ENCODE measurements around the gene TSLP.
A peak's percentile ranks its signal among the peaks of the same experiment; 100 is the strongest.

The TSLP gene

DNA sequence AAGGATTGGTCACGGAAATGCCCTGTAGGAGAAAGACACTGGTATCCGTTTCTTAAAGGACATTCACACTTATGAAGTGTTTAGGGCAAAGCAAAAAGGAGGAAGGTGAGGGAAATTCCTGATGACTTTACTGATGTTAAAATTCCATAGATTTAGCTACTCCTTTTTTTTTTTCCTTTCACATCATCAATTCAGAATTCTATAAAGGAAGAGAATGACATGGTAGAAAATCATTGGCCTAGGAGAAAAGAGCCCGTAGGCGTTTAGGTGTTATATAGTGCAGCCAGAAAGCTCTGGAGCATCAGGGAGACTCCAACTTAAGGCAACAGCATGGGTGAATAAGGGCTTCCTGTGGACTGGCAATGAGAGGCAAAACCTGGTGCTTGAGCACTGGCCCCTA is at the start of gene TSLP:
TSLP (plus strand) TSS at position 301 of the 400 bp plus-strand sequence. CDS start 178 bp downstream, outside the sequence.
- DNase-seq (ENCODE audit: insufficient read length, low spot score) (no peak), FAIRE-seq (no peak)

- DNase-seq (ENCODE audit: insufficient read length, low spot score) (no peak), FAIRE-seq (no peak)
These were observed 49.2 kb upstream of the TSLP start for GRCh38 chr5:111022301-111022700.

GRCh38 chr5:111028865-111029264 is 42.6 kb upstream of the TSLP start:
- FAIRE-seq (no peak), DNase-seq (ENCODE audit: insufficient read length, low spot score) (no peak)

GRCh38 chr5:111043712-111044506 is 27.6 kb upstream of the TSLP start:
- FAIRE-seq (no peak), DNase-seq (ENCODE audit: insufficient read length, low spot score) (no peak)

DNA sequence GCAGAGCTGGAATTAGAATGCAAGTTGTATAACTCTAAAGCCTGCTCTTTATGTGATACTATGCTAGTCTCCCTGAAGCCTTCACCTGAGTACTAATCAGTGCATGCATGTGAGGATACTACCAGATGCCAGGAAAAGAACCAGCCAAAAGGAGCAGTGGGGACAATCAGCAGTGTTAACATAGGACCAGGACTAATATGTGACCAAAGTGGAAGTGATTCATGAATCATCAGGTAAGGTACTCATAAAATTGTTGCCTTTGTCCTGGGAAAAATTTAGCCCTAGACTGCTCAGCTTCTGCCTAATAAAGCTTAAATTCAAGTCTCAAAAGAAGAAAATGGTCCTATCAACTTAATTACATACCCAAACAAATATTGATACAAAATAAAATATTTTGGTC is 13.4 kb upstream of the TSLP start:
- FAIRE-seq, result no peak
- no peak for DNase-seq (ENCODE audit: insufficient read length, low spot score)

- DNase-seq (ENCODE audit: insufficient read length, low spot score) (no peak), FAIRE-seq (no peak)
These were observed 11.3 kb upstream of the TSLP start for GRCh38 chr5:111060169-111060568.

DNA sequence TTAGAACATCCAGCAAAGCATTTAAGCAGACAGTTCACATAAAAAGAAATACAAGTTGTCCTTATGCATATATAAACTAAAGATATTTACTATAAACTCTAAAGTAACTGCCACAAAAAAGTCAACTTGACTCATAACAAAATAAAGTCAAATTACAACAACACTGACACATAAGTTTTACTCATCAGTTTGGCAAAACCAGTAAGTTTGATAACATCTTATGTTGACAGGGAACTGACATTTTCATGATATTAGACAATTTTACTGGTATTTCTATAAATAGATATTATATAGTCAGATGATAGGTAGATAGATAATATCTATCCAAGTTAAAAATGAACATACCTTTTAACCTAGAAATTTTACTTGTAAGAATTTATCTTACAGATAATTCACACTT is 9.9 kb upstream of the TSLP start:
- no peak for FAIRE-seq
- no peak for DNase-seq (ENCODE audit: insufficient read length, low spot score)

DNA sequence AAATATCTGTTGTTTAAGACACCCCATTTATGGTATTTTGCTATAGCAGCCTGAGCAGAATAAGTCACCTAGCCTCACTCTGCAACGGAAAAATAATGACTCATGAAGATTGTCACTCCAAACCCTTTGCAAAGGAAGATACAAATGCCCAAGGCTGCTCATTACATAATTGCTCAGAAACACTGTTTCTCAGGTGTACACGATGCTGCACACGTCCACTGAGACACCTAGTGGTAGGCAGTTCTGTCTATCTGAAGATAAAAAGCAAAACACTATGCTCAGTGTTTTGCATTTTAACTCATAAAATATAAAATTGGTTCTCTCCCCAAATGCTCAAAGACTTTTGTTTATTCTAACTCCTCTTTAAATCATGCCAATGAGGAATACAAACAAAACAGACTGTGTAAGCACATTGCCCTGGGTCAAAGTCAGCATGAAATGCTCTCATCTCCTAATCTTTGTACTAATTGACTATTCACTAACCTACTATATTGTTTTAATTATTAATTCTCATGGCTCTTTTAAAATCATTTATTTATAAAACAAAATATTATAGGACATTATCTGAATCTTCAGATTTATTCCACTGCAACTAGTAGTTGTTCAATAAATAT is 7.7 kb upstream of the TSLP start:
- DNase-seq (ENCODE audit: insufficient read length, low spot score) (no peak), FAIRE-seq (no peak)

- no peak for FAIRE-seq
These were observed 5.1 kb upstream of the TSLP start for GRCh38 chr5:111066261-111066938.

DNA sequence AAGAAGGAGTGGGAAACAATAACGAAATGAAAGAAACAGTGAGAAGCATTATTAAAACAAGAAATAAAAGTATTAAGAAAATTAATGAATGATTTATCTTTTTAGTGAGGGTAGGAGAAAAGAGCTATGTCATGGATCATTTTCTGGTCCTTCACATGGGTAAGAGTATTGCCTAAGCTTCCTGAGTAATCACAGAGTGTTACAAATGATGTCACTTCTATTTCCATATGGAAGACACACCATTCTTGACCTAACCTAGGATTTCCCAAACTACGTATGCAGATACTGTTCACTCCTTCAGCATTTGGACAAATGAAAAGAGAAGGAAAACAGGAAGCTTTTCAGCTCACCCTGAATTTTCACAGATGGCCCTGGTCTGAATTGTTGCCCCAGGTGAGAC is 3.3 kb upstream of the TSLP start:
- FAIRE-seq, result no peak

More at GRCh38 chr5:111066261-111066938, 5.1 kb upstream of the TSLP start:
- DNase-seq (ENCODE audit: insufficient read length, low spot score), result no peak

DNA sequence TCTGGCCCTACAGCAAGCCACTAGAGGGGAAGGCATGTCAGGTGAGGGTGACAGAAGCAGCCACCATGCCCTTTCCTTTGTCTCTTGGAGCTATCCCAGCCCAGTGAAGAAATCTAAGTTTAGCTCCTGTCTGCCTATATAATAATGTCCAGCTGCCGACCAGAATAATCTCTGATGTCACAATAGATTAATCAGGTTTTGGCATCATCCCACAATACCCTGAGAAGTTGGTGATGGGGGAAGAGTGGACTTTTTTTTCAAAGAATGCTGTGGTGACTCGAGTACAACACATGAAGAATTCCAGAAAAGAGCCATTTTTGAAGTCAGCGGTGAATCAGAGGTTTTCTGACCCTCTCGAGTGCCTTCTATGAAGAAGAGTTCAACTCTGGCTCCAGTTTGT is 1.7 kb upstream of the TSLP start:
- FAIRE-seq (no peak), DNase-seq (ENCODE audit: insufficient read length, low spot score) (no peak)

More for the DNA sequence above, 3.3 kb upstream of the TSLP start:
- no peak for DNase-seq (ENCODE audit: insufficient read length, low spot score)

GRCh38 chr5:111070272-111071134 is 1.0 kb upstream of the TSLP start:
- DNase-seq (ENCODE audit: insufficient read length, low spot score) (no peak), FAIRE-seq (no peak)

DNA sequence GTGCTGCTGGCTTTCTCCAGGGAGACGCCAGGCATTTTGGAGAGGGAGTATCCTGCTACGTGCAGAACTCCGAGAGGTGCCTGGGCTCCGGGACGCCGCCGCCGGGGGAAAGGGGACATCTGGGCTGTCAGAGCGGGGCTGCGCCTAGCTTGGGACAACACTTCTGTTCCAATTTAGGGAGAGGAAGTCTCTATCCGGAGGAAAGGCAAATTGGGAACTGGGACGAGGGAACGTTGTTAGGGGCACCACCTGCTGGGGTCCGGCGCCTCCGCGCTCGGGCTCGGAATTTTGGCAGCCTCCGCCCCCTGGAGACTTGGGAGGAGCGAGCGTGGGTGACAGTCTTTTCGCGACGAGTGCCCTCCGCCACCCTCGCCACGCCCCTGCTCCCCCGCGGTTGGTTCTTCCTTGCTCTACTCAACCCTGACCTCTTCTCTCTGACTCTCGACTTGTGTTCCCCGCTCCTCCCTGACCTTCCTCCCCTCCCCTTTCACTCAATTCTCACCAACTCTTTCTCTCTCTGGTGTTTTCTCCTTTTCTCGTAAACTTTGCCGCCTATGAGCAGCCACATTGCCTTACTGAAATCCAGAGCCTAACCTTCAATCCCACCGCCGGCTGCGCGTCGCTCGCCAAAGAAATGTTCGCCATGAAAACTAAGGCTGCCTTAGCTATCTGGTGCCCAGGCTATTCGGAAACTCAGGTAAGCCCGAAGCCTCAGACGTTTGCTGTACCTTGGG is 1.6 kb downstream of the TSLP start:
- DNase-seq (ENCODE audit: insufficient read length, low spot score), result no peak
- peak; percentile 55 for FAIRE-seq

GRCh38 chr5:111074244-111074643 is 2.7 kb downstream of the TSLP start:
- FAIRE-seq, result no peak

DNA sequence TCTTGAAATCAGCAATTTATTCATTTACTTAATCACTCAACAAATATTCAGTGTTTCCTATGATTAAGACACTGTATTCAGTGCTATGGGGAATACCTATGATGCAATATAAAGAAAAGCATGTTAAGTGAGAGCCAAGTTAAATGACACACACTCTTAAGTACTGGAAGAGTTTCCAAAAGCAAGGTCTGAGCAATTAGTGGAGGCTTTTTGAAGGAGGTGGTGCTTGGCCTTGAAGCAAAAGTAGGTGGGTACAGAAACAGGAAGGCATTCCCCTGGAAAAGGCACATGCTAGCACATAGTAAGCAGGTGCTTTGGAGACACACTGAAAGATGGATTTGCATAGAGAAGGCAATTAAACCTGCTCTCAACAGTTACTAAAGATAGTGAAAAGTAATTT is 4.0 kb downstream of the TSLP start:
- FAIRE-seq (no peak), DNase-seq (ENCODE audit: insufficient read length, low spot score) (no peak)

More at GRCh38 chr5:111074244-111074643, 2.7 kb downstream of the TSLP start:
- DNase-seq (ENCODE audit: insufficient read length, low spot score), result no peak

- DNase-seq (ENCODE audit: insufficient read length, low spot score) (no peak), FAIRE-seq (no peak)
These were observed 4.6 kb downstream of the TSLP start for GRCh38 chr5:111076091-111076490.

- DNase-seq (ENCODE audit: insufficient read length, low spot score), result no peak
- no peak for FAIRE-seq
These were observed 6.2 kb downstream of the TSLP start for GRCh38 chr5:111077678-111078077.

DNA sequence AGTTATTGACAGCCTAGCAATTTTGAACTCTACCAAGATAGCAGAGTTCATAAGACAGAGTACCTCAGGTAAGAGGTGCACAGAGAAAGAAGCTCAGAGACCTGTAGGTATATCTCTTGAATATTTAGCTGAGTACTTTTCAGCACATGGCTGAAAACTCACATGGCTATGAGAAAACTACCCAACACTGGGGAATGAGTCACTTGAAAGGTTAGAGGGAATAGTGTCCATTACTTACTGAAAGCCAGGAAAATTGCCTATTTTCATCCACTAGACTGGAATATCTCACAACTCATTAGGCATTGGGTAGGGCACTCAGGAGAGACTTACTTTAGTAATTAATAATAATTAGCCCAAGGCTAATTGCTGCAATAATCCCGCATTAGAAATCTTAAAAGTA is 8.3 kb downstream of the TSLP start:
- DNase-seq (ENCODE audit: insufficient read length, low spot score) (no peak), FAIRE-seq (no peak)

DNA sequence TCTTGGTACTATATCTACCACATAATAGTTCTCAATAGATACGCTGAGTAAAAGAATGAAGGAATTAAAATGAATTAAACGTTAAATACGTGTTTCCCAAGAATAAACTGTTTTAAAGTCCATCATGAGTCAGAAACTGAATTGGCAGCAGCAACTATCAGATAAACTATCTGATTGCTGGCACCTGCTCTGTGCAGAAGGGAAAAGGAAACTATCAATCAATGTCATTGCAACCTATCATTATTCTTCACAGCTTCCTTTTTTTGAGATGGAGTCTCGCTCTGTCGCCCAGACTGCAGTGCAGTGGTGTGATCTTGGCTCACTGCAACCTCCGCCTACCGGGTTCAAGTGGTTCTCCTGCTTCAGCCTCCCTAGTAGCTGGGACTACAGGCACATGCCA is 11.8 kb downstream of the TSLP start:
- DNase-seq (ENCODE audit: insufficient read length, low spot score) (no peak), FAIRE-seq (no peak)
